ENCODE results near the gene ZNF611.
"Not testable (repeated sequence)": the region's sequence is repeated elsewhere in the genome, so short reads cannot be mapped to it uniquely, and the experiment has no call there.

ZNF611 gene

DNA sequence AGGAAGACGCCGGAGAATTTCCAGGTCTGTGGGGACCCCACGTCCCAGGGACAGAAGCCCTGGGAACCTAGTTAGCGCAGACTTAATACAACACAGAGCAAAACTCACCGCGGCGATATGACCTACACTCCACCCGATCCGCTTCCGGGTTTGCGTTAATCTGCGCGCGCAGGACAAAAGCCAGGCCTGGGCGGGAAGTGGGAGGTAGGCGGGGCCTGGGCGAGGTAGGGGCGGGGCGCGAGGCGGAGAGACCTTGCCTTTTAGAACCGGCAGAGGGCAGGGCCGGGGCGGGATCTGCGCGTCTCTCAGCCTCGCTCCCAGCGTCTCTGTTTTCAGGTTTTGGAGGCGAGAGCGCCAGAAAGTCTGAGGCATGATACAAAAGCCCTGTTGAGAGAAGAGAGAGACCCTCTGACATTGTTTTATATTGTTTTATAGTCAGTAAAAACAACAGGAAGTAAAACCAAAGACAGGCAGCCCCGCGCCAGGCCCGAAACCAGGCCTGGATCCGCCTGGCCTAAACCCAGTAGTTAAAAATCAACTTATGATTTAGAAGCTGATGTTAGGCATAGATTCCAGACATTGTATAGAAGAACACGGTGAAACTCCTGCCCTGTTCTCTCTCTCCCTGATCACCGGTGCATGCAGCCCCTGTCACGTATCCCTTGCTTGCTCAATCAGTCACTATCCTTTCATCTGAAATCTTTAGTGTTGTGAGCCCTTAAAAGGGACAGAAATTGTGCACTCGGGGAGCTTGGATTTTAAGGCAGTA is at the start of gene ZNF611:
Gene ZNF611 (minus strand): TSS at position 152 of the 769 bp plus-strand sequence. CDS start 19,150 bp downstream, outside the sequence.
- peak; percentile 90 for DNase-seq

DNA sequence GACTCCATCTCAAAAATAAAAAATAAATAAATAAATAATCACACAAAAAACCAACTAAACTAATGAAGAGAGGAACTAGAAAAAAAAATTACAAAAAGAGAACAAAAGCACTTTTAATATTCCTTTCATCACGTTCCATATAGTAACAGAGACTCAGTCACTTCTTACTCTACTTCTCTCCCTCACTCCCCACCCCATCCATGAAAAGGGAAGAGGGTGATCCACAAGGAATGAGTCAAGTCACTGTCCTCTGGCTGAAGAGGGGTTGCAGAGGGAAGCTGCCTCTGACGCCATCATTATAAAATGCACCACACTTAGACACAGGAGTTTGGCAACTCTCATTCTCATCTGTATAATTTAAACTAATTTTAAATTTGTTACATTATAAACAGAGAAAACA is 48.0 kb upstream of the ZNF611 start:
- DNase-seq: not testable (repeated sequence)

DNA sequence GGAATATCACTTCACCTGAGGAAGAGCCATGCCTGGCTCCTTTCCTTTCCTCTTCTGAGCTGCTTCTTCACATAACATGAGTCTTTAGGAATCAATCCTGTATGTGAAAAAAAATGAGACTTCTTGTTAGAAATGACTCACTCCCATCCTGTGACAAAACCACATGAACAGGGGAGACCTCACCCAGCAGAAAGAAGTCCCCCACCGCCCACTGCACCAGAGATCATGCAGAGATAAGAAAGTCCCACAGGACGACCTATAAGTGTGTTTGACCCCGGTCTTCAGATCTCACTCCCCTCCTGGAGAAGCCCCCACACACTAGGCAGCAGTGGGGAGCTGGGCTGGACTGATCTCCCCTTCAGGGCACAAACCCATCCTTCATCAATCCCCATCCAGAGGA is 44.0 kb upstream of the ZNF611 start:
- DNase-seq: no peak

DNA sequence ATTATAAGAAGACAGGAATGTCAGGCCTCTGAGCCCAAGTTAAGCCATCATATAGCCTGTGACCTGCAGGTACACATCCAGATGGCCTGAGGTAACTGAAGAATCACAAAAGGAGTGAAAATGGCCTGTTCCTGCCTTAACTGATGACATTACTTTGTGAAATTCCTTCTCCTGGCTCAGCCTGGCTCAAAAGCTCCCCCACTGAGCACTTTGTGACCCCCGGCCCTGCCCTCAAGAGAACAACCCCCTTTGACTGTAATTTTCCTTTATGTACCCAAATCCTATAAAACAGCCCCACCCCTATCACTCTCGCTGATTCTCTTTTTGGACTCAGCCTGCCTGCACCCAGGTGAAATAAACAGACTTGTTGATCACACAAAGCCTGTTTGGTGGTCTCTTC is 21.6 kb upstream of the ZNF611 start:
- not testable (repeated sequence) for DNase-seq

DNA sequence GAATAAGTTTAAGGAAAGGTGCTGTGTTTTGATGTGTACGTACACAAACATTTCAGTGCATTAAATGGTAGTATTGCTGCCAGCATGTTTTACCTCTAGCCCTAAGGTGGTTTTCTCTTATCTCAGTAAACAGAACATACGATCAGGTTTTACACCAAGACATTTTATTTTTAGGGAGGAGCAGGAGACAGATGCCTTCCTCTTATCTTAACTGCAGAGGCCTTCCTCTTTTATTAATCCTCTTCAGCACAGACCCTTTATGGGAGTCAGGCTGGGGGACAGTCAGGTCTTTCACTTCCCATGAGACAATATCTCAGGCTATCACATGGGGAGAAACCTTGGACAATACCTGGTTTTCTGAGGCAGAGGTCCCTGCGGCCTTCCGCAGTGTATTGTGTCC is 14.9 kb upstream of the ZNF611 start:
- no peak for DNase-seq

DNA sequence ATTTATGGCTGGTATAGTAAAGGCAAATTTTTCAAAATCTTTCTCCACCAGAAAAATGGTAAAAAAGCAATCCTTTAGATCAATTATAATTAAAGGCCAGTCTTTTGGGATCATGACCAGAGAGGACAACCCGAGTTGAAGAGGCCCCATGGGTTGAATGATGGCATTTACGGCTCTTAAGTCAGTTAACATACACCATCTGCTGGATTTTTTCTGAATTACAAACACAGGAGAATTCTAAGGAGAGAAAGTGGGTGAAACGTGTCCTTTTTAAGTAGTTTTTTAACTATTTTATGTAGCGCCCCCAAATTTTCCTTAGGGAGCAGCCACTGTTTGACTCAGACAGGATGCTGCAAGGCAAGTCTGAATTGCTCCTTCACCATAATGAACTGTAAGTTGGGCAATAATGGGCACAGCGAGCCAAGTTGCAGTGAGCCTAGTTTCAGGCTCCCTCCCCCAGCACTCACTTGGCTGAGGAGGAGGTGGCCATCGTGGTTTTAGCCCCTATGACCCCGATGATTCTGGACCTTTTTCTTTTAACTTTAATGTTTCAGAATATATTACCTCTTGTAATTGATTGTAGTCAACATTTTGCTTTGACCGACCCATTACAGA is 13.6 kb upstream of the ZNF611 start:
- DNase-seq: no peak

DNA sequence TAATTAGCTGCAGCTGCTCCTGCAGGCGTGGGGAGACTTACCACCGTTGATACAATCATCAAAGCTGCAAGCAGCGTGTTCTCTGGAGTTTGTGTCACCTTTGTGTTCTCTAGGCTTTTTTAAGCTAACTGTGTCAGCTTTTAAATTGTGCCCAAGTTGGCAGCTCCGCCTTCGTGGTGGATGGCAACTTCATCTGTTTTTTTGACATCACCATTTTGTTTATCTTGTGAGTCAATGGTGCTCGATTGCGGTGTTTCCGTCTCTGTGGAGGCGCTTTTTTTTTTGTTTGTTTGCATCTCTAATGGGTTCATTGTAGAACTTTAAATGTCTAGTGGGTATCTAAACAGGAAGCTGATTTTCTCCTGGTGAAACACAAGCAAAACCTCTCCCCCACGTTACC is 11.1 kb upstream of the ZNF611 start:
- not testable (repeated sequence) for DNase-seq

DNA sequence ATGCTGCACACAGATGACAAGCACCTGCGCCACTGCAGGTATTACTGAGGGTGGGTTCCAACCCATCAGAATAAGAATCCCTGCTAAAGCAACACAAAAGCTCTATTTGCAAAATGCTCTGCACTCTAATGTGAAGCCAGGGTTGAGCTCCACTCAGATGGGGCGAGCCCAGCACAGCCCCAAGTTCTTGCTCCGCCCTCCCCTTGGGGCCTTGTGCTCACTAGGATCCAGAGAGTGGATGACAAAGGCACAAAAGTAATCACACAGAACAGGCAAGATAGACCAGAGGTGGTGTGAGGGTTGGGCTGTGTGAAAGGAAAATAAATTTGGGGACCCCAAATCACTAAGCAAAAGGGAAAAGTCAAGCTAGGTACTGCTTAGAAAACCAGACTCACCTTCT is 8.2 kb upstream of the ZNF611 start:
- DNase-seq: no peak

DNA sequence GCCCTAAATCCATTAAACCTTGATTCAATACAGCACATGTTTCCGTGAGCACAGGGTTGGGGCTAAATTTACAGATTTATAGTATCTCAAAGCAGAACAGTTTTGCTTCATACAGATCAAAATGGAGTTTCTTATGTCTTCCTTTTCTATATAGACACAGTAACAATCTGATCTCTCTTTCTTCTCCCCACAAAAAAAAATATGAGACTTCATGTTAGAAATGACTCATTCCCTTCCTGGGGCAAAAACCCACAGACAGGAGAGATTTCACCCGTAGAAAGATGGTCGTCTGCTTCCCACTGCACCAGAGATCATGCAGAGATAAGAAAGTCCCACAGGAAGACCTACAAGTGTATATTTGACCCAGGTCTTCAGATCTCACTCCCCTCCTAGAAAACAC is 7.7 kb upstream of the ZNF611 start:
- DNase-seq: no peak

DNA sequence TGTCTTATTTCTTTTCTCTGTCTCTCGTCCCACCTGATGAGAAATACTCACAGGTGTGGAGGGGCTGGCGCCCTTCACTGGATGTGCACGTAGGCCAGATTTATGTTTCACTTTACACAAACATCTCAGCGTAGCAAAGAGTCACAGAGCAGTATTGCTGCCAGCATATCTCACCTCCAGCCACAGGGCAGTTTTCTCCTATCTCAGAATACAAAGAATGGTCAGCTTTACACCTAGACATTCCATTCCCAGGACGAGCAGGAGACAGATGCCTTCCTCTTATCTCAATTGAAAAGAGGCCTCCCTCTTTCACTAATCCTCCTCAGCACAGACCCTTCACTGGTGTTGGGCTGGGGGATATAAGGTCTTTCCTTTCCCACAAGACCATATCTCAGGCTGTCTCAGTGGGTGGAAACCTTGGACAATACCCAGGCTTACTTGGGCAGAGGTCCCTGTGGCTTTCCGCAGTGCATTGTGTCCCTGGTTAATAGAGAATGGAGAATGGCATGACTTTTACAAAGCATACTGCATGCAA is 7.2 kb upstream of the ZNF611 start:
- no peak for DNase-seq

DNA sequence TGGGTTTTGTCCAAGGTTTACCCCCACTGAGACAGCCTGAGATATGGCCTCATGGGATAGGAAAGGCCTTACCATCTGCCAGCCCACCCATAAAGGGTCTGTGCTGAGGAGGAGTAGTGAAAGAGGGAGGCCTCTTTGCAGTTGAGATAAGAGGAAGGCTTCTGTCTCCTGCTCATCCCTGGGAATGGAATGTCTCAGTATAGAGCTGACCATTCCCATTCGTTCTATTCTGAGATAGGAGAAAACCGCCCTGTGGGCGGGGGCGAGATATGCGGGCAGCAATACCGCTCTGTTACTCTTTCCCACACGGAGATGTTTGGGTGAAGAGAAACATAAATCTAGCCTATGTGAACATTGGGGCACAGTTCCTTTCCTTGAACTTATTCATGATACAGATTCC is 6.5 kb upstream of the ZNF611 start:
- not testable (repeated sequence) for DNase-seq

DNA sequence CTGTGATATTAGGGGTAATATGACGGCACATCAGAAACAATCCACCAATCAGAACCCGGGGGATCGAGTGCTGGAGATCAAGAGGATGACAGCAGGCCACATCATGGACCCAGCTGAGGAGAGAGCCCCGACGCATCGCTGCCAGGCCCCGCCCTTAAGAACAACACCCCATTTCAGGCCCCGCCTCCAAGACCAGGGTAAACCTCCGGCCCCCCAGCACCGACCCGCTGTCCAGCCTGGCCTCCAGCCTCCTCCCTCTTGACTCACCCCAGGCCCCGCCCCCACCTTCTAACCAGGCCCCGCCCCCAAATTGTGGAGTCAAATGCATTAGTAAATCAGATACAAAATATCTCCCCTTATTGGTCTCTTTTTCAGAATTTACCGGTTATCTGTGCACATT is 4.7 kb upstream of the ZNF611 start:
- DNase-seq: no peak

DNA sequence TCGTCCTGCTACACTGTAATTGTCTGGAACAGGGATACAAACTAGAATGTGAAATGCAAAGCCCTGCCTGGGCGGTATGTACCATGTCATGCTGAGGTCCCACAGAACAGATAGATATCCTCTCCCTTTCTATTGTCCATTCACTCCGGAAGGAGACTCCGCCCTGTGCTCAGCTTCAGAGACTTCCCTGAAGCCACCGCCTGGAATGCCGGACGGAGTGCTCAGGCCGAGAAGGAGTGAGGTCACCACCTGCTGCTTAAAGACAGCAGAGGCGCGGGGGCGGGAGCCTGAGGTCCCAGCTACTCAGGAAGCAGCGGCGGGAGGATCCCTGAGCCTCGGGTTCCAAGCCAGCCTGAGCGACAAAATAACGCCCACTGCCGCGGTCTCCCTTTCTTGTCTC is 890 bp upstream of the ZNF611 start:
- no peak for DNase-seq

DNA sequence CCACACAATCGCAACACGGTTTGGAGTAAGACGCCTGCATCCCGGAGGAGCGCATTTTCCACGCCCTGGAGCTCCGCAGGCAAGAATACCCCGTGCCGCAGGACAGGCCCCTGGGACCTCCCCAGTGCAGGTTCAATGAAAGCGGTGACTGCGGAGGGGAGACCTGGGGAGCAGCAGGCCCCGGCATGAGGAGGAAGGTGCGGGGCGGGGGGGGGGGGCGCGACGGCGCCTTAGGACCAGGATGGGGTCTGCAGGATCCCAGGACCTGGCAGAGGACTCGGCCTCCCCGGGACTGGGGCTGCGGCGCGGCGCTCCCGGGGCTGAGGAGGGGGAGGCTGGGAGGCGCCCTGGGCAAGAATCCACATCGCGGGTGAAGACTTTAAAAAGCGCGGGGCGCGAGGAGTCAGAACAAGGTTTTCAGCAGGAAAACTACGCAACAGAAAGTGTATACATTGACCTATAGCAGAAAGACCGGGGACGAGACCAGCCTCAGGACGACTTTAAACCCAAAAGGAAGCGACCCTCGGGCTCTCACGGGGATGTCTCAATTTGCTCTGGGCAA is 432 bp downstream of the ZNF611 start:
- DNase-seq: no peak

DNA sequence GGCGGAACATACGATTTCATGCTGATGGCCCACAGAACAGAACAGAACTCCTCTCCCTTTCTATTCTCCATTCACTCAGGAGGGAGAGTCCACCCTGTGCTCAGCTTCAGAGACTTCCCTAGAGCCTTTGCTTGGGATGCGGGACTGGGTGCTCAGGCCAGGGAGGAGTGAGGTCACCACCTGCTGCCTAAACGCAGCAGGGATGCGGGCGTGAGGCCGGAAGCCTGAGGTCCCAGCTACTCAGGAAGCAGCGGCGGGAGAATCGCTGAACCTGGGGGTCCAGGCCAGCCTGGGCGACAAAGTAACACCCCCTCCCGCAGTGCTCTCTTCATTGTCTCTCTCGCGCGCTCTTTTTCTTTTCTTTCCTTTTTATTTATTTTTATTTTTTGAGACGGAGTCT is 8.8 kb downstream of the ZNF611 start:
- not testable (repeated sequence) for DNase-seq

DNA sequence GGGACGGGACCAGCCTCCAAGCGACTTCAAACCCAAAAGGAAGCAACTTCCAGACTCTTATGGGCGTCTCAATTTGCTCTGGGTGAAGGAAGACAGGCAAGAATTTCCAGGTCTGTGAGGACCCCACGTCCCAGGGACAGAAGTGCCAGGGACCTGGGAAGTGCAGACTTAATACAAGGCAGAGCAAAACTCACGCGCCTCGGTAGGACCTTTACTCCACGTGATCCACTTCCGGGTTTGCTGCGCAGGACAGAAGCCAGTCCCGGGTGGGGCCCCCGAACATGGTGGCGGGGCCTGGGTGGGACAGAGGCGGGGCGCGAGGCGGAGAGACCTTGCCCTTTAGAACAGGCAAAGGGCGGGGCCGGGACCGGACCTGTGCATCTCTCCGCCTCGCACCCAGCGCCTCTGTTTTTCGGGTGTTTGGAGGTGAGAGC is 9.3 kb downstream of the ZNF611 start:
- DNase-seq: no peak

DNA sequence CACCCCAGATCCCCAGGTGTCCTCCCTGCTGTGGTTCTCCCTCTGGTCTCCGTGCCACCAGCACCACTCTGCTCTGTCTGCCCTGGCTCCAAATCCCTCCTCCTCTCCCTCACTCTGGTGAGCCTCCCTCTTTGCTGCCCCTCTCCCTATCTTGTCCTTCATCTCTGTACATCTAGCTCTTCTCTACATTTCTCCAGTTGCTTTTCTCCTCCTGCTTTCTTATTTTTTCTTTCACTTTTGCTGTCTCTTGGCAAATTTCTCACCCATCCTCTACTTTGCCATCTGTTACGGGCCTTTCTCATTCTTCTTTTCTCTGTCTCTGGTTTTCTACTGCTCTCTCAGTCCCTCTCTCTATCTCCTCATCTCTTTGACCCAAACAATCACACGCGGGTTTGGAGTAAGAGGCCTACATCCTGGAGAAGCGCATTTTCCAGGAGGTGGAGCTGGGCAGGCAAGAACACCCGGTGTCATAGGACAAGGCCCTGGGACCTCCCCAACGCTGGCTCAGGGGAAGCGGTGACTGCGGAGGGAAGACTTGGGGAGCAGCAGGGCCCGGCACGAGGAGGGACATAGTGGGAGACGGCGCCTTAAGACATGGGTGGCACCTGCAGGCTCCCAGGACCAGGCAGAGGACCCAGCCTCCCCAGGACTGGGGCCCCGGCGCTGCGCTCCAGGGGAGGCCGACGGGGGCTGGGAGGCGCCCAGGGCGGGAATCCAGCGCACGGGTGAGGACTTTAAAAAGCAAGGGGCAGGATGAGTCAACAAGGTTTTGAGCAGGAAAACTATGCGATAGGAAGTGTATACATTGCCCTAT is 9.9 kb downstream of the ZNF611 start:
- DNase-seq: no peak

DNA sequence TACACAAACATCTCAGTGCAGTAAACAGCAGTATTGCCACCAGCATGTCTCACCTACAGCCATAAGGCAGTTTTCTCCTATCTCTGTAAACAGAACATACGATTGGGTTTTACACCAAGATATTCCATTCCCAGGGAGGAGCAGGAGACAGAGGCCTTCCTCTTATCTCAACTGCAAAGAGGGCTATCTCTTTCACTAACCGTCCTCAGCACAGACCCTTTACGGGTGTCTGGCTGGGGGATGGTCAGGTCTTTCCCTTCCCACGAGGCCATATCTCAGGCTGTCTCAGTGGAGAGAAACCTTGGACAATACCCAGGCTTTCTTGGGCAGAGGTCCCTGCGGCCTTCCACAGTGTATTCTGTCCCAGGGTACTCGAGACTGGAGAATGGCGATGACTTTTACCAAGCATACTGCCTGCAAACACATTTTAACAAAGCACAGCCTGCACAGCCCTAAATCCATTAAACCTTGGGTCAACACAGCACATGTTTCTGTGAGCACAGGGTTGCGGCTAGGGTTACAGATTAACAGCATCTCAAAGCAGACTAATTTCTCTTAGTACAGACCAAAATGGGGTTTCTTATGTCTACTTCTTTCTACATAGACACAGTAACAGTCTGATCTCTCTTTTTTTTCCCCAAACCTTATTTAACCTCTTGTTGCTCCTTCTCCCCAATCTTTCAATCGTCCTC is 10.8 kb downstream of the ZNF611 start:
- not testable (repeated sequence) for DNase-seq

DNA sequence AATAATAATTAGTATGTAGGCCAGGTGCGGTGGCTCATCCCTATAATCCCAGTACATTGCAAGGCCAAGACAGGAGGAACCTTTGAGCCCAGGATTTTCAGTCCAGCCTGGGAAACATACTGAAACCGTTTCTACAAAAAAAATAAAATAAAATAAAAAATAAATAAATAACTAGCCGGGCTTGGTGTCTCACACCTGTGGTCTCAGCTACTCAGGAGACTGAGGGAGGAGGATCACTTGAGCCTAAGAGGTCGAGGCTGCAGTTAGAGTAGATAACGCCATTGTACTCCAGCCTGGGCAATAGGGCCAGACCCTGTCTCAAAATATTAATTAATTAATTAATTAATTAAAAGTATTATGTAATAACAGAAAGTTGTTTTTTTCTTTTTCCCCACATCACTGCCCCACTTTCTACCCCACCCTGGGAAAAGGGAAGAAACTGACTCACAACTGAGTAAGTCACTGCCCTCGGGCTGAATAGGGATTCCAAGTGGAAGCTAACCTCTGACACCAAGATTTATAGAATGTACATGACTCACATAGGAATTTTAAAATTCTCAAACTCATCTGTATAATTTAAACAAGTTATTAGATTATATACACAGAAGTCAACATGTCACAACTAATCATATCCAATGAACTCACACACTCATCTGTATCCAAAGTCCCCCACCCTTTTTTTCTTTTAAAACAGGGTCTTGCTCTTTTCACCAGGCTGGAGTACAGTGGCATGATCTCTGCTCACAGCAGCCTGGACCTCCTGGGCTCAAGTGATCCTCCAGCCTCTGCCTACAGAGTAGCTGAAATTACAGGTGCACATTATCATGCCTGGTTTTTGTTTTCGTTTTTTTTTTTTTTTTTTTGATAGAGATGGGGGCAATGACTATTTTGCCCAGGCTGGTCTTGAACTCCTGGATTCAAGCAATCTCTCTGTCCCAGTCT is 12.5 kb downstream of the ZNF611 start:
- no peak for DNase-seq

DNA sequence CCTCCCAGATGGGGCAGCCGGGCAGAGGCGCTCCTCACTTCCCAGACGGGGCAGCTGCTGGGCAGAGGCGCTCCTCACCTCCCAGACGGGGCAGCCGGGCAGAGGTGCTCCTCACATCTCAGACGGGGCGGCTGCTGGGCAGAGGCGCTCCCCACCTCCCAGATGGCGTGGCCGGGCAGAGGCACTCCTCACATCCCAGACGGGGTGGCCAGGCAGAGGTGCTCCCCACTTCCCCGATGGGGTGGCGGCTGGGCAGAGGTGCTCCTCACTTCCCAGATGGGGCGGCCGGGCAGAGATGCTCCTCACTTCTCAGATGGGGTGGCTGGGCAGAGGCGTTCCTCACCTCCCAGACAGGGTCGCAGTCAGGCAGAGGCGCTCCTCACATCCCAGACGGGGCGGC is 14.3 kb downstream of the ZNF611 start:
- DNase-seq: not testable (repeated sequence)

DNA sequence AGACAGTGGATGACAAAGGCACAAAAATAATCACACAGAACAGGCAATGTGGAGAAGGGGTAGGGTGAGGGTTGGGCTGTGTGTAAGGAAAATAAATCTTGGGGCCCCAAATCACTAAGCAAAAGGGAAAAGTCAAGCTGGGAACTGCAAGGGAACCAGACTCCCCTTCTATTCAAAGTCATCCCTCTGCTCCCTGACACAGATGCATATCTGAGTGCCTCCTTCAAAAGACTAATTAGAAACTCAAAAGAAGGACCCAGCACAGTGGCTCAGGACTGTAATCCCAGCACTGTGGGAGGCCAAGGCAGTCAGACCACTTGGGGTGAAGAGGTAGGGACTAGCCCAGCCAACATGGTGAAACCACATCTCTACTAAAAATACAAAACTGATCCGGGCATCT is 18.3 kb downstream of the ZNF611 start:
- DNase-seq: no peak

Data from KG1 (cell line).